IgD-negative memory B cell (primary cell): ENCODE results near the gene TULP1. TPM values are rescaled to one million over a fixed set of nuclear protein-coding genes. Genes with fewer than 3 reads are reported as not detected.

Experiments used
- H3K27ac Mint-ChIP-seq, 3 donors: one replicate each; pipeline ENCODE4 v1.8.0; 2020 to 2022; ENCODE audit warnings: mild to moderate bottlenecking in 3 of 3, mixed read lengths in 3 of 3, moderate library complexity in 1 of 3
- H3K27me3 Mint-ChIP-seq: one replicate; pipeline ENCODE4 v1.8.0; 2021; ENCODE audit warnings: mixed read lengths
- H3K36me3 Mint-ChIP-seq: one replicate; pipeline ENCODE4 v1.8.0; 2020; ENCODE audit warnings: mild to moderate bottlenecking, mixed read lengths
- H3K4me1 Mint-ChIP-seq, 3 donors: one replicate each; pipeline ENCODE4 v1.8.0; 2020 to 2022; ENCODE audit warnings: mixed read lengths in 3 of 3, mild to moderate bottlenecking in 1 of 3
- H3K4me3 Mint-ChIP-seq, 4 donors: one replicate each; pipeline ENCODE4 v1.8.0; 2020 to 2022; ENCODE audit warnings: mild to moderate bottlenecking in 4 of 4, mixed read lengths in 4 of 4, moderate library complexity in 3 of 4
- H3K9me3 Mint-ChIP-seq, 3 donors: one replicate each; pipeline ENCODE4 v1.8.0; 2020 to 2021; ENCODE audit warnings: mixed read lengths in 3 of 3, mild to moderate bottlenecking in 1 of 3
- polyA plus RNA-seq: library from polyadenylated mRNA; unstranded; fragments of 300-500 nt; fragmentation: Illumina TruSeq; gene quantifications from one replicate; pipeline ENCODE4 v1.2.3, GENCODE V29; 2021

TULP1 gene
- polyA plus RNA-seq, 1 donor from 2014 or later, result not detected

GRCh38 chr6:35511562-35511941 lies 1.1 kb downstream of the TULP1 start:
- no peaks in the 10 kb centered on the region for H3K9me3 Mint-ChIP-seq
- H3K36me3 Mint-ChIP-seq, result no peaks in the 10 kb centered on the region
- no peak overlapping the region for H3K4me3 Mint-ChIP-seq
- no peak overlapping the region for H3K27ac Mint-ChIP-seq
- H3K27me3 Mint-ChIP-seq, result peaks cover 19% of the 10 kb centered on the region
- H3K4me1 Mint-ChIP-seq, result no peaks in the 10 kb centered on the region

DNA sequence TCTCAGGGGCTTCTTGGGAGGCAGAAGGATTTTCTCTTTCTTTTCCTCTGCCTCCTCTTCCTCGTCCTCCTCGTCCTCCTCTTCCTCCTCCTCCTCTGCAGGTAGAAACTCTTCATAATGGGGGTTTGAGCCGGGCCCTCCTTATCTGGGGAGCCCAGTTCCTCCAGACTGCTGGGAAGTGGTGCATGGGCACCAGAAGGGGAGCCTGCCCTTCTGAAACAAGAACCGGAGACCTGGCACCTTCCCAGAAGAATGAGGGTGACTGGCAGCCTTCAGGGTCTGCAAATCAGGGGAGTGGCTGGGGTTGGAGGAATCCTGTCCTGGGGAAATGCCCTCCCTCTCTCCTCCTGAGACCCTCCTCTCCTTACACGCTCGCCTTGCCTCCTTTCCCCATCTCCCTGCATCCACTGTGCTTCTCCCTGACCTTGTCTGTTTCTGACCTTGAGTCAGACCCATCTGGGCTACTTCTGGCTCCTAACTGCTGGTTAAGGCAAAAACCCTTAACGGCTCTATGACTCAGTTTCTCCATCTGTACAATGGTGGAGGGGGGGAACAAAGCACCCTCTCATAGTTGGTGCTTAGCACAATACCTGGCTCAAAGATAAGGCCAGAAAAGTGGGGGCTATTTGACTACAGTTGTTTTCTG lies 1.7 kb downstream of the TULP1 start:
- H3K4me3 Mint-ChIP-seq, result no peak overlapping the region
- H3K27me3 Mint-ChIP-seq, result peaks cover 19% of the 10 kb centered on the region
- no peaks in the 10 kb centered on the region for H3K36me3 Mint-ChIP-seq

DNA sequence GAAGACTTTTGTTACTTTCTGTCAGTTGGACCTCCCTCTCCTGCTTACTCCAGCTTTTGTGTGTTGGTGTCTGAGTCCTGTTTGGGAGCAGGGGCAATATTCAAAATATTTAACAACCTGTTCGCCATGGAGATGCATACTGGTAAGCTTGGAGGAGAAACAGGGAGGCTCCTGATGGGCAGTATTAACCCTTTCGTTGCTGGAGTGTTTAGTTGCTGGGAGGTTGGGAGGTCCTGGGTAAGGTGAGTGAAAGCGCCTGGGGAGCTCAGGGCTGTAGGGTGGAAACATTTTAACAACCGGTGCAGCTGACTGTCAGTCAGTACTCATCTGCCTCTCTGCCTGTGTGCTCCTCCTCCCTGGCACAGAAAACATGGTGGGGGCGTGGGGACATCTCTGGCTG lies 4.2 kb downstream of the TULP1 start:
- Mint-ChIP-seq H3K4me3 (no peak overlapping the region), H3K9me3 (no peaks in the 10 kb centered on the region), H3K4me1 (no peaks in the 10 kb centered on the region), H3K27me3 (peaks cover 15% of the 10 kb centered on the region), H3K27ac (no peak overlapping the region), H3K36me3 (no peaks in the 10 kb centered on the region)

More for the DNA sequence above, 1.7 kb downstream of the TULP1 start:
- Mint-ChIP-seq H3K27ac (no peak overlapping the region), H3K9me3 (no peaks in the 10 kb centered on the region), H3K4me1 (no peaks in the 10 kb centered on the region)

- Mint-ChIP-seq H3K27ac (no peak overlapping the region), H3K4me1 (no peaks in the 10 kb centered on the region), H3K36me3 (no peaks in the 10 kb centered on the region), H3K9me3 (no peaks in the 10 kb centered on the region), H3K27me3 (peaks cover 18% of the 10 kb centered on the region), H3K4me3 (no peak overlapping the region)
Measured at GRCh38 chr6:35508027-35508426, 4.7 kb downstream of the TULP1 start.

- peaks cover 21% of the 10 kb centered on the region for H3K27me3 Mint-ChIP-seq
- H3K27ac Mint-ChIP-seq, result no peak overlapping the region
- H3K9me3 Mint-ChIP-seq, result no peaks in the 10 kb centered on the region
- H3K4me1 Mint-ChIP-seq, result no peaks in the 10 kb centered on the region
- H3K4me3 Mint-ChIP-seq, result no peak overlapping the region
- H3K36me3 Mint-ChIP-seq, result no peaks in the 10 kb centered on the region
Measured at GRCh38 chr6:35507221-35507620, 5.5 kb downstream of the TULP1 start.

DNA sequence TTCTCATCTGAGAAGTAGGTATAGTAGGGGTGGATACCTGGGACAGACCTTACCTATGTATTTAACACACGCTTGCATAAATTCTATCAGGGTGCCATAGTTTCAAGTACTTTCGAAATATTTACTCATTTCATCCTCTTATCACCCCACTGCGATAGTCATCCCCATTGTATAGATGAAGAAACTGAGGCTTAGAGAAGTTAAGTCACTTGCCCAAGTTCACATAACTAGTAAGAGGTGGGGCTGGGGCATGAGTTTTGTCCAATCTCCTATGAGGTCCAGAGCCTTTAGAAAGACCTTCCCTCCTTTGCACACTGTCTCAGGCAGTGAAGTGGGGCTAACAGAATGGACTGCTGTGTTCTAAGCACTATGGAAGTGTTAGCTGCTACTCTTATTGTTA lies 6.2 kb downstream of the TULP1 start:
- H3K27me3 Mint-ChIP-seq, result peaks cover 21% of the 10 kb centered on the region
- no peak overlapping the region for H3K27ac Mint-ChIP-seq
- no peaks in the 10 kb centered on the region for H3K4me1 Mint-ChIP-seq
- no peak overlapping the region for H3K4me3 Mint-ChIP-seq
- no peaks in the 10 kb centered on the region for H3K36me3 Mint-ChIP-seq
- no peaks in the 10 kb centered on the region for H3K9me3 Mint-ChIP-seq

GRCh38 chr6:35505999-35506412 lies 6.7 kb downstream of the TULP1 start:
- Mint-ChIP-seq H3K27ac (no peak overlapping the region), H3K36me3 (no peaks in the 10 kb centered on the region), H3K4me3 (no peak overlapping the region), H3K4me1 (no peaks in the 10 kb centered on the region), H3K27me3 (peaks cover 21% of the 10 kb centered on the region), H3K9me3 (no peaks in the 10 kb centered on the region)

GRCh38 chr6:35503534-35503933 lies 9.2 kb downstream of the TULP1 start:
- H3K27me3 Mint-ChIP-seq, result peaks cover 23% of the 10 kb centered on the region
- H3K27ac Mint-ChIP-seq, result no peak overlapping the region
- no peak overlapping the region for H3K4me3 Mint-ChIP-seq
- H3K4me1 Mint-ChIP-seq, result peaks cover 0 to 2% (median 0%) of the 10 kb centered on the region in 3 donors
- H3K9me3 Mint-ChIP-seq, result no peaks in the 10 kb centered on the region
- H3K36me3 Mint-ChIP-seq, result no peaks in the 10 kb centered on the region

GRCh38 chr6:35501784-35502183 lies 10.9 kb downstream of the TULP1 start:
- H3K36me3 Mint-ChIP-seq, result no peaks in the 10 kb centered on the region
- no peaks in the 10 kb centered on the region for H3K9me3 Mint-ChIP-seq
- H3K4me1 Mint-ChIP-seq, result peaks cover 0 to 3% (median 0%) of the 10 kb centered on the region in 3 donors
- no peak overlapping the region for H3K27ac Mint-ChIP-seq
- peaks cover 27% of the 10 kb centered on the region for H3K27me3 Mint-ChIP-seq
- peak overlapping the region in 1 of 4 donors; percentile 31 for H3K4me3 Mint-ChIP-seq

GRCh38 chr6:35500782-35501181 lies 11.9 kb downstream of the TULP1 start:
- peaks cover 0 to 3% (median 0%) of the 10 kb centered on the region in 3 donors for H3K4me1 Mint-ChIP-seq
- H3K4me3 Mint-ChIP-seq, result peak overlapping the region in 2 of 4 donors; percentile 1 to 66
- H3K36me3 Mint-ChIP-seq, result no peaks in the 10 kb centered on the region
- peaks cover 27% of the 10 kb centered on the region for H3K27me3 Mint-ChIP-seq
- no peaks in the 10 kb centered on the region for H3K9me3 Mint-ChIP-seq
- no peak overlapping the region for H3K27ac Mint-ChIP-seq

- Mint-ChIP-seq H3K9me3 (no peaks in the 10 kb centered on the region), H3K36me3 (no peaks in the 10 kb centered on the region), H3K27ac (no peak overlapping the region), H3K4me3 (peak overlapping the region in 2 of 4 donors; percentile 64 to 66), H3K4me1 (peaks cover 0 to 4% (median 3%) of the 10 kb centered on the region in 3 donors), H3K27me3 (peaks cover 33% of the 10 kb centered on the region)
Measured at GRCh38 chr6:35499372-35499771, 13.3 kb downstream of the TULP1 start.

GRCh38 chr6:35498422-35499067 lies 14.2 kb downstream of the TULP1 start:
- H3K27ac Mint-ChIP-seq, result peak overlapping the region in 2 of 3 donors; percentile 50 to 85
- peaks cover 5 to 8% (median 7%) of the 10 kb centered on the region in 3 donors for H3K4me1 Mint-ChIP-seq
- H3K4me3 Mint-ChIP-seq, result peak overlapping the region; percentile 66 to 77 (median 72)
- no peaks in the 10 kb centered on the region for H3K36me3 Mint-ChIP-seq
- H3K9me3 Mint-ChIP-seq, result no peaks in the 10 kb centered on the region
- peaks cover 35% of the 10 kb centered on the region for H3K27me3 Mint-ChIP-seq

DNA sequence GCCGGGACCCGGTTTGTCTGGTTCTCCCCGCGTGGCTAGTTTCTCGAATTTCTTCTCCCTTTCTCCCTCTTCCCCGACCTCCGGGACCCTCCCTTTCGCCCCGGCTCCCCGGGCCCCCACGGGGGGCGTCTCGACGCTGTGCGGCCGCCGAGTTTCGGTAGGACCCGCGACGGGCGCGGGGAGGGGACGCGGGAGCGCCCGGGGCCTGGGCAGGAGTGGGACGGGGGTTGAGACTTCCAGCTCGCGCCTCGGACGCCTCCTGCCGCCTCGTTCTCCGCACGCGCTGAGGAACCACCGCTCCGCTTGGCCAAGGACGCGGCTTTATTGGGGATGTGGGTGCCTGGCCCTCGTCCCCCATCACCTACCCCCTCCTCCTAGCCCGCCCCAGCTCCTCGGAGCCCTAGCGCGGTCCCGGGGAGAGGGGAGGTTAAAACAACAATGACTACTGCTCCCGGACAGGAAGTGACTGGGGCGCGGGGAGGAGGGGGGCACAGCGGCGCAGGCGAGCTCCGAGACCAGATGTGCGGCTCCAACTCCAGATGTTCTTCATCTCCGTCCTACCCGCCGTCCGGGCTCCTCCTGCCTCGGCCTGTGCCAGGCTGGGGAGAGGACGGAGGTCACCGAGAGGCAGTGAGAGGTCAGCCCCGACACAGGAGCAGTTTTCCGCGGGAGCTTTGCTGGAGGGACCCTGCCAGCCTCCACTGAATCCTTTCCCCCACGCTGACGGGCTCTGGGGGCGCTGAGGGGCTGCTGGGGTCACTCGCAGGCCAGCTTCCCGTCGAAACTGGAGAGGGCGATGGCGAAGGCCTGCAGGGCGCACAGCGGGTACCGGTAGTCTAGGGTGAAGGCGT lies 14.9 kb downstream of the TULP1 start:
- Mint-ChIP-seq H3K4me1 (peaks cover 7 to 14% (median 10%) of the 10 kb centered on the region in 3 donors), H3K9me3 (no peaks in the 10 kb centered on the region)

GRCh38 chr6:35496841-35497570 lies 15.7 kb downstream of the TULP1 start, which contains the start of gene TEAD3:
Gene TEAD3 (minus strand): TSS chr6:35497079.
- peak within 1 kb of the TSS; percentile 73 to 92 (median 78) for H3K4me3 Mint-ChIP-seq
- no peaks in the 10 kb centered on the region for H3K9me3 Mint-ChIP-seq
- no peaks in the 10 kb centered on the region for H3K36me3 Mint-ChIP-seq
- H3K27ac Mint-ChIP-seq, result peak within 1 kb of the TSS in 1 of 3 donors; percentile 12
- H3K27me3 Mint-ChIP-seq, result peaks cover 30% of the 10 kb centered on the region
- peaks cover 7 to 14% (median 10%) of the 10 kb centered on the region in 3 donors for H3K4me1 Mint-ChIP-seq

More for the DNA sequence above, 14.9 kb downstream of the TULP1 start:
- Mint-ChIP-seq H3K27me3 (peaks cover 30% of the 10 kb centered on the region), H3K4me3 (peak overlapping the region; percentile 66 to 83 (median 72)), H3K36me3 (no peaks in the 10 kb centered on the region), H3K27ac (peak overlapping the region in 1 of 3 donors; percentile 50)
